Measurements from ENCODE around the gene PLEKHN1.
A peak's percentile ranks its signal among the peaks of the same experiment; 100 is the strongest.
"Not testable (repeated sequence)": the region's sequence is repeated elsewhere in the genome, so short reads cannot be mapped to it uniquely, and the experiment has no call there.

PLEKHN1 gene

GRCh38 chr1:974687-975328 is 8.5 kb downstream of the PLEKHN1 start:
- H3K36me3 ChIP-seq (ENCODE audit: control insufficient read depth, insufficient read depth, low read length): no peaks in the 10 kb centered on the region
- no peaks in the 10 kb centered on the region for H3K4me1 ChIP-seq
- H3K4me2 ChIP-seq (ENCODE audit: low read length): no peak overlapping the region
- no peak overlapping the region for H3K4me3 ChIP-seq (ENCODE audit: low read depth, low read length)
- no peak overlapping the region for H3K9ac ChIP-seq
- no peak overlapping the region for H2AFZ ChIP-seq
- no peaks in the 10 kb centered on the region for H3K27me3 ChIP-seq (ENCODE audit: control insufficient read depth, insufficient read depth, low read length)
- H3K9me3 ChIP-seq (ENCODE audit: control insufficient read depth, low read length): no peaks in the 10 kb centered on the region
- TF ChIP-seq CTCF (IDR thresholded peaks at IDR 0.05): no peak
- H3K79me2 ChIP-seq: no peaks in the 10 kb centered on the region
- no peak overlapping the region for H3K27ac ChIP-seq

- H3K27me3 ChIP-seq (ENCODE audit: control insufficient read depth, insufficient read depth, low read length): no peaks in the 10 kb centered on the region
- no peak overlapping the region for H3K27ac ChIP-seq
- H3K9ac ChIP-seq: no peak overlapping the region
Measured at GRCh38 chr1:975365-975764, 9.1 kb downstream of the PLEKHN1 start.

GRCh38 chr1:975896-976683 is 9.8 kb downstream of the PLEKHN1 start:
- Histone ChIP-seq H3K79me2 (no peaks in the 10 kb centered on the region), H3K27me3 (ENCODE audit: control insufficient read depth, insufficient read depth, low read length) (no peaks in the 10 kb centered on the region), H3K9ac (no peak overlapping the region), H2AFZ (no peak overlapping the region), H3K4me1 (no peaks in the 10 kb centered on the region), H3K36me3 (ENCODE audit: control insufficient read depth, insufficient read depth, low read length) (no peaks in the 10 kb centered on the region), H3K27ac (no peak overlapping the region), H3K9me3 (ENCODE audit: control insufficient read depth, low read length) (no peaks in the 10 kb centered on the region), H3K4me2 (ENCODE audit: low read length) (peak overlapping the region; percentile 81), H3K4me3 (ENCODE audit: low read depth, low read length) (peak overlapping the region; percentile 51)
- peak; percentile 42 for TF ChIP-seq CTCF (IDR thresholded peaks at IDR 0.05)

More at GRCh38 chr1:975365-975764, 9.1 kb downstream of the PLEKHN1 start:
- Histone ChIP-seq H3K4me3 (ENCODE audit: low read depth, low read length) (no peak overlapping the region), H3K4me2 (ENCODE audit: low read length) (peak overlapping the region; percentile 81), H3K9me3 (ENCODE audit: control insufficient read depth, low read length) (no peaks in the 10 kb centered on the region), H3K79me2 (no peaks in the 10 kb centered on the region), H3K36me3 (ENCODE audit: control insufficient read depth, insufficient read depth, low read length) (no peaks in the 10 kb centered on the region), H2AFZ (no peak overlapping the region), H3K4me1 (no peaks in the 10 kb centered on the region)
- TF ChIP-seq CTCF (IDR thresholded peaks at IDR 0.05): no peak

- H3K4me2 ChIP-seq (ENCODE audit: low read length); H3K79me2 ChIP-seq; H3K9ac ChIP-seq; H3K9me3 ChIP-seq (ENCODE audit: control insufficient read depth, low read length); H2AFZ ChIP-seq; H3K4me1 ChIP-seq; H3K36me3 ChIP-seq (ENCODE audit: control insufficient read depth, insufficient read depth, low read length); H3K27me3 ChIP-seq (ENCODE audit: control insufficient read depth, insufficient read depth, low read length); H3K27ac ChIP-seq; H3K4me3 ChIP-seq (ENCODE audit: low read depth, low read length): not testable (repeated sequence)
Measured at GRCh38 chr1:976791-977190, 10.5 kb downstream of the PLEKHN1 start.

- TF ChIP-seq CTCF (IDR thresholded peaks at IDR 0.05): no peak
- no peak overlapping the region for H3K4me3 ChIP-seq (ENCODE audit: low read depth, low read length)
- no peaks in the 10 kb centered on the region for H3K79me2 ChIP-seq
- H2AFZ ChIP-seq: no peak overlapping the region
- H3K36me3 ChIP-seq (ENCODE audit: control insufficient read depth, insufficient read depth, low read length): no peaks in the 10 kb centered on the region
- no peak overlapping the region for H3K4me2 ChIP-seq (ENCODE audit: low read length)
- H3K9ac ChIP-seq: no peak overlapping the region
- no peaks in the 10 kb centered on the region for H3K9me3 ChIP-seq (ENCODE audit: control insufficient read depth, low read length)
- H3K4me1 ChIP-seq: no peaks in the 10 kb centered on the region
- H3K27ac ChIP-seq: no peak overlapping the region
- H3K27me3 ChIP-seq (ENCODE audit: control insufficient read depth, insufficient read depth, low read length): no peaks in the 10 kb centered on the region
Measured at GRCh38 chr1:978069-978834, 12.0 kb downstream of the PLEKHN1 start.

All from parathyroid adenoma (tissue), 2 donors.